HG03439 (cell line): ENCODE measurements around the gene NCKIPSD.

Experiments used
- ATAC-seq: cut with Tn5 transposase; IDR thresholded peaks from one replicate; pipeline ENCODE4 v1.9.1; 2021; ENCODE audit warnings: mild to moderate bottlenecking, moderate library complexity; ENCODE audit not compliant: unreplicated experiment

NCKIPSD gene

DNA sequence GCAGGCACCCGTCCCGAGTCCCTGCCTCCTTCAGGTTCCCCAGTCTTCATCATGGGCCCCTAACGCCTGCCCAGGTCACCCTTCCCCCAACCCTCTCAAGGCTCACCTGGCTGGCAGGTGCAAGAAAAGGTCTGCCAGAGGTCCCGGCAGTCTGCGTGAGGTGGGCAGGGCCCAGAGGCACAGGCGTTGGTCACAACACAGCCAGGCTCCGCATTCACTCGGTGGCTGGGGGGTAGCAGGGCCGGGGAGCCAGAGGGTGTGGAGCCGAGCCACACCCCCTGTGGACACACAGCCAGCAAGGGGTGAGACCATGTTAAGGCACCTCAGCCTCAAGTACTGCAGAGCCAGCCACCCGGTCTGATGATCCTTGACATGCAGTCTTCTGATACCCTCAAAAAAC is 33.9 kb downstream of the NCKIPSD start:
- ATAC-seq = no peak

DNA sequence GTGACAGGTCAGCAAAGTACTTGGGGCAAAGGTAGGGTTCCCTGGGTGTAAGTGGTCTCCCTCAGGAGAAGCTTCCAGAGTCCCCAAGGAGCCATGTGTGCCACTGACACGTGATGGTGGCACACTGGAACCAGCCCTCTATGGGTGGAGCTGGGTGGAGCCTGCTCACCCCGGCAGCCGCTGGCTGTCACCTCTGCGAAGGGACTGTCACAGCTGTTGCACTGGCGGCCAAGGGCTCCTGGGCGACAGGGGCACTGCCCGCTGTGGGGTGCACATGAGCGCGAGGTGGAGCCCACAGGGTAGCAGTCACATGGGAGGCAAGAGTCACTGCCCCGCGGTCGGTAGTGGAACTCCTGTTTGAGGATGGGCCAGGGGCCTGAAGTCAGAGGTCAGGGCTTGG is 35.0 kb downstream of the NCKIPSD start:
- no peak for ATAC-seq

DNA sequence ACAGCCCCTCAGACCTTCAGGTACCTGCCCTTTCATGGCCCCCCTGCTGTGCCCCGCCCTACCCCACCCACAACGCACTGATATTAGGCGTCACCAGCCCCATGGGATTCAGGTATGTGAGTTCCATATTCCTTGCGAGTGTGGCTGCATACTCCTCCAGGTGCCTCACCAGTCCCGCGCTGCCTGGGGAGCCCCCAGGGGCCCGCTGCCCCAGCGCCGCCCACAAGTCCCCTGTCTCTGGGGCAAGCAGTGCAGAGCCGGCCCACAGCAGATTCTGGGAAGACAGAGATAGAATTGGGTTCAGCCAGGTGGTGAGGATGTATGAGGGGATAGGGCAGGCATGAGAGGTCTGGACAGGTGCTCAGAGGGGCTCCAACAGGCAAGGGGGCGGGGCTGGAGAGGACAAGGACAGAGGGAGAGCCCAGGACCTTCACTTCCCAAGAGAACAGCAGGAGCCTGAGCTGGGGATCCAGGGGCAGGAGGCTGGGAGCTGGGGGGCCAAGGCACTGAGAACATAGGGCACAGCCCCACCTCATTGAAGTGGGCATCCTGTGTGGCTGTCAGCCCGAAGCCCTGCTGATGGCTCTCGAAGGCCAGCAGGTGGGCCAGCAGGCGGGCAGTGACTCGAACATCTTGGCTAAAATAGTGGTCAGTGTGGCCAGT is 37.4 kb downstream of the NCKIPSD start:
- ATAC-seq = no peak

DNA sequence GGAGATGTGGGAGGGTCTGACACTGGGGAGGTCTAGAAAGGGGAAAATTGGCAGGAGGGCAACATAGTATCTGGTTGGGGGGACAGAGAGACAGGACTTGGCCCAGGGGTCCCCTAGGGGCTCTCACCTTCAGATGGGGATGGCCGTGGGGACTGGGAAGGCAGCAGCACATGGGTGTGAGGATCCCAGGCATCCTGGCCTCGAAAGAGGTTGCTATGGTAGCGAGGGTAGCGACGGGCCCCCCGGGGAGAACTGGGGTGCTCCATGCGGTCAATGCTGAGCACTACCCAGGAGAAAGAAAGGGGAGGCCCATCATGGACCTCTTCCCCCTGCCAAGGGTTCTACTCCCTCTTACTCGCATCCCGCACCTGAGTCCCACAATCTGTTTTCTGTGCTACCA is 38.0 kb downstream of the NCKIPSD start:
- no peak for ATAC-seq

DNA sequence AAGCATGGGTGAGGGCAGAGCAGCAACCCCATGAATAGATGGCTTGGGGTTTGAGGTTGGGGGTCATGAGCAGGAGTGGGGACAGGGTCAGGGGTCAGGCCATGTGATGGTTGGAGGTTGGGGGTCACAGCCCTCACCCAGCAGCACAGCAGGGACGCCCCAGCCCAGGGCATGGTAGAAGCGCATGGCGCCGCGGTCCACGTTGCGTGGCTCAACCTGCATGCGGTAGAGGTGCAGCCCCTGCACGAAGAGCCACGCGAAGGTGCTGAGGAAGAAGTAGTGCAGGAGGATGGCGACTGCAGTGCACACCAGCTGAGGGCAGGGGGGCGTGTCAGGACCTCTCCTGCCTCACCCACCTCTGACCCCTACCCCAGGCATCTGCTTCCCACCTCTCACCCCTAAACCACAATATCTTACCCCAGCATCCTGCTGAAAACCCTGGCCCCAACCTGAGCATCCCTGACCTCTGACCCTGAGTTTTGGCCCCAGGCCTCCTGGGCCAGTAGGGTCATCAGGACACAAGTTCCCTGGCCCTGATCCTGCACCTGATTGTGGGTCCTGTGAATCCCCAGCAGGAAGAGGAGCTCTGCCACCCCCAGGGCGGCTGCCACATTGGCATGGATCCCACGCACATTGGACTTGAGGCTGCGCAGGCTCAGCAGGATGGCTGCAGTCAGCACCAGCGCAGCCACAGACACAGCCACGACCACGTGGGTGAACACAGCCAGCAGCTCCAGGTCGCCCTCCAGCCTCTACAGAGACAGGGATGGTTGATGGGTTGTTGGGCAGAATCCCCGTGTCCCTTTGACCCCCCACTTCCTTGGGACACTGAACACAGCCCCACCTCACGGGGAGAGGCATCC is 40.6 kb downstream of the NCKIPSD start:
- ATAC-seq = no peak

DNA sequence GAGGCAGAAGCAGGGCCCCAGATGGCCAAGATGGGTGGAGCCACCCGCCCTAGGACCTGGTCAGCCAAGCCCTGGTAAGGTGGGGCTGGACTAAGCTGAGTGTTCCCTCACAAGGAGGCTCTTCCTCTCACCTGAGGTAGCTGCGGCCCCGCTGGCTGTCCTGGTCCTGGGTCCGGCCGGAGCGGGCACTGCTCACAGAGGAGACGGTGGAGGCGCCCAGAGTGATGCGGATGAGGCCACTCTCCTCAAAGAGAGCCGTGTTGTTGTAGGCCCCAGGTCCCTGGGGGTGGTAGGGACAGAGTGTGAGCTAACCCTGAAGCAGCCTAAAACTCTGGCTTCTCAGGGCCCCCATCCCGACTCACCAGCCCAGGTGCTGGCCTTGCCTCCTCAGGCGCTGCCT is 43.1 kb downstream of the NCKIPSD start:
- no peak for ATAC-seq

DNA sequence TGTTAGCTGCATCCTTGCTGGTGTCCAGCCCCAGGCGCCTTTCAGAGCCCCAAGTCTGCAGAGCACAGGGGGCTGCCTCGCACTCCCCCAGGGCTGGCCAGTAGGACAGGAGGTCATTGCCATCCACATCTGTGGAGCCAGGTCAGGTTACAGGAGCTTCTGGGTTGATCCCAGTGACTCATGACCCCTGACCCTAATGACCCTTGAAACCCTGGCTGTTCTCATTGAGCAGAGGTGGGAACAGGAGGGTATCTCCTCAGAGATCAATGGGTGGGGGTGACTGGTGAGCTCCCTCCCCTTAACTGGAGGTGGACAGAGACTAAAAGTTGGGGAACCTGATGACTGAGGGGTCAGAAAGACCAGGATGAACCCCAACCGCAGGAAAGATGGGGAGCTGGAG is 44.3 kb downstream of the NCKIPSD start:
- no peak for ATAC-seq

DNA sequence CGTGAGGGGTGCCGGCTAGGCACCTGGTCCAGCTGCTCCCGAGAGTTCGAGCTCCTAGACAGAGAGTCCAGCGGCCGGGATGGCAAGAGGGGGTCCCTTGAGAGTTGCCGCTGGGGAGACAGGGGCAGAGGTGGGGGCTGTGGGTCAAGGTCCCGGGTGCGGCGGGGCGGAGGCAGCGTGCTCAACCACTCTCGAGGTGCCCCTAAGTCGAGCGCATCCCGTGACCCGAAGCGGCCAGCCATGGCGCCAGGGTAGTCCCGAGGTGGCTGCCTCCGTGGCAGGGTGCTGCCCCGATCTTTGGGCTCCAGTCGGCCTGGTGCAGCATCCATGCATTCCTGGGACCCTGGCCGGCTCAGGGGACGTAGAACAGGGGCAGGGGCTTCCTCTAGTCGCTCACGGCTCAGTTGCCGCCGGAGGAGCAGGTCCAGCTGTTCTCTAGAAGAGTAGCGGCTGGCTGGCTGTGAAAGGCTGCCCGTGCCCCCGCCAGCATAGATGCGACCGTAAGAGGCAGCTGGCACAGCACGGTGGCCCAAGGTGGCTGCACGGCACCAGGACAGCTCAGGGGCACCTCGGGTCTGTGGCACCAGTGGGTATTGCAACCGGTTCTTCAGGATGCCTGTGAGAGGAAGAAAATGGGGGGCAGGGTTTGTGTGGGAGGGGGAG is 45.6 kb downstream of the NCKIPSD start:
- ATAC-seq = no peak

DNA sequence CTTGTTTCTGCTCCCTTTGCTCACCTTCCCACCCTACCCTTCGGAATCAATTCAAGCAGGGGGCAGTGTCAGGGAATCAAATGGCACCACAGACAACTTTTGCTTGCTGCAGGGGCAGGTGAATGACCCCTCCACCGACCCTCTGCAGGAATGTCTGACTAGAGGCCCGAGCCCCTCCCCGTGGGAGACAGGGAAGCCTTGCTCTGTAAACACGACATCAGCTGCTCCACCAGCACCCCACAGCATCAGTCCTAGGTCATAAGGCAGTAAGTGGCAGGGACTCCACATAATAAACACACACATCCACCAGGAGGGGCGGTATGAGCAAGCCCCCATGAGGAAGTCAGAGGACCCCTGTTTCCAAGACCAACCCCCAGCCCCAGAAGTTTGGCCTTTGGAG is 48.4 kb downstream of the NCKIPSD start:
- ATAC-seq = no peak

DNA sequence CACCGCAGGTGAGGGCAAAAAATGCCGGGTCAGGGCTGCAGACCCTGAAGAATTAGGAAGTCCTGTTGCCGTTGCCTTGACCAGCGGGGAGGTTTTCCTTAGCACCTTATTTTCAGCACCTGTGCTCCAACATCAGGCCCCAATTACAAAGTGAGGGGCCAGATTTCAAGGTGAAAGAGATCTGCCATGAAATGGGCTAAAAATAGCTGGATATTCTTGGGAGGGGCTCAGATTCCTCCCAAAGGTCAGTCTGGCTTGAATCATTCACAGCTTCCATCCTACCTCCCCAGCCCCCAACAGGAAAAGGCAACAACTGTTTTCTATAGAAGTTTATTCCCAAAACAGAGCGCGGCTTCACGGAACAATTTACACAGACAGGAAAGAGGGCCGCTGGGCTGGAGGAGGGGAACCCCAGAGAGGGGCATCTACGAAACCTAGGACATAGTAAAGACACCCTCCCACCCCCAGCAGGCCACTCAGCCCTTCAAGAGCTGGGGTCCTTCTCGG is 49.5 kb downstream of the NCKIPSD start:
- ATAC-seq = no peak

DNA sequence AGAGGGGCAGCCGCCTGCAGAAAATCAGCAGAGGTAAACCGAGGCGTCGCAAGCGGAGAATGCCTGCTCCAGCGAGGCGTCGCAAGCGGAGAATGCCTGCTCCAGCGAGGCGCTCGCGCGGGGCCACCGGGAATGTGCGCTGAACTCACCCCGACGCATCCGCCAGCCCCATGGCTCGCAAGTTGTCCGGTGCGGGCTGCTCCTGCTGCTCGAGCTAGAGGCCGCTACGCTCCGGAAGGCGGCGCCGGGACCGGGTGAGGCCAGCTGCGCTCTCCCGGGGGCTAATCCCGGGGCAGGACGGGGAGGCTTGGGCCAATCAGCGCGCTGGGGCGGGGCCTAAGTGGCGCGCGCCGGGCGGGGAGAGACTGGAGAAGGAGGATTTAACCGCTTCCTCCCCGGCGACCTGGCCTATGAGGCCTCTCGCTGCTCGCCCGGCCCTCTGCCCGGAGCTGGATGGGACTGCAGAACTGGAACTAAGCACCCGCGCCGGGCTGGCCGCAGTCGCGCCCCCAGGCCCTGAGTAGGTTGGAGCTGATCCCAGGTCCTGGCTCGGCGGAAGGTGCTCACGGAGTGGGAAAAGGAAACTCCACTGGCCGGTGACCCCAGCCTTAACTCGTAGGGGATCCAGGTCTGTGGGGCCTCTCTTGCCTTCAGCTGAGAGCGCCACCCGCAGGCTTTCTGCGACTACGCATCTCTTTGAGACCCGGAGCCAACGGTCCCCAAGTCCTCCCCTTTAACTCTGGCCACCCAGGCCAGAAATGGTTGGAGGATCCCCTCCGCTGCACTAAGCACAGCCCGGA is 50.3 kb downstream of the NCKIPSD start, which contains the start of gene SLC26A6:
Gene SLC26A6, minus strand, starts transcription at position 240 of the 800 bp plus-strand sequence. Its CDS starts 68 bp downstream, at position 172.
- ATAC-seq = peak; percentile 83

DNA sequence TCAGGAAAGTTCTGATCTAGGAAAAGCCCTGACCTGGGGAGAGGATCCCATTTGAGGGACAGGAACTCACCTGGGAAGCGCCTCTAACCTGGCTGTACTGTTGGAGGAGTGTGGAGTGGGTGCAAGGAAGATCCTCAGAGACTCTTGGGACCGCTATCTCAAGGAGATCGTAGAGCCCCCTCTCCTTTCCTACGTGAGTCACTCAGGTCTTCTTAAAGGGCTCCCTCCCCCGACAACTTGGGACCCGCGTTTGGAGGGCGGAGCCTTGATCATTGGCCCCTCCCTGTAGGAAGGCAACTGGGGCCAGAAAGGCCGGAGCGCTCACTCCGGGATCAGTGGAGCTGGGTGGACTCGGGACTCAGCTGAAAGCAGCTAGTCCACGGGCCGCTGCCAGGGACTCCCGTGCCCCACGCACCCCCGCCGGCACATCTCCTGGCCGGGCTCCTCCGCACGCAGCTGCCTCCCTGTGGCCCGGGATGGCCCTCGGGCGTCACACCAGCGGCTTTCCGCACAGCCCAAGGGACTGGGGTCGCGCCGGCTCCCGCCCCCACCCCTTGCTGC is 51.0 kb downstream of the NCKIPSD start:
- no peak for ATAC-seq

DNA sequence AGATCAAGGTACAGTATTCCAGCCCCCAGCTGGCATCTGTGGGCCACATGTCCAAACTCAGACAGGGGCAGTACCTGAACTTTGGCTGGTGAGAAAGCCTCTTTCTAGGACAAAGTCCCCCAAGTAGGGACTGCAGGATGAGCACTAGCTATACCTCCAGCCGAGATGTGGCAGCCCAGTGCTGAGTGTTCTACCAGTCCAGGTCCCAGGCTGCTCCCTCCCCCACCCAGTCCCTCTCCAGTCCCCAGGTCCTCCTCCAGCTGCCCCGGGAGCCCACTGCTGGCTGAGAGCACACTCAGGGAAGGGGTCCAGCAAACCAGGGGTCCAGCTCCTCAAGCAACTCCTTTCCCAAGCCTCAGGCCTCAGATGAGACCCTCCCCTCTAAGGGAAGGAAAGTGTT is 52.0 kb downstream of the NCKIPSD start:
- no peak for ATAC-seq

DNA sequence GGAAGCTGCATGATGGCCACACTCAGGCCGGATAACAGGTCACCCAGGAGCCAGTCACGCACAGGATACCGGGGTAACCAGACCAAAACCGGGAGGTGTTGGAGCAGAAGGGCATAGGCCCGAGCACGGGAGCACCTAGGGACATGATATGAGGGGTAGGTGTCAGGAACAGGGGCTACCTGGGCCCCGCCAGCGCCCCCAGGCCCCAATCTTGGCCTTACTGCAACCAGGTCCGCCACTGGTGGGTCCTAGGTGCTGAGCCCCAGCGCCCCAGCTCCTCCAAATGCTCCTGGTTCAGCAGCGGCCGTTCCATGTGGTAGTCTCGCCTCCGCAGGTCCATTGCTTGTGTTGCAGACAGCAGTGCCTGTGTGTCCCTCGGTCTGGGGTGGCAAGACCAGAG is 52.5 kb downstream of the NCKIPSD start:
- no peak for ATAC-seq

DNA sequence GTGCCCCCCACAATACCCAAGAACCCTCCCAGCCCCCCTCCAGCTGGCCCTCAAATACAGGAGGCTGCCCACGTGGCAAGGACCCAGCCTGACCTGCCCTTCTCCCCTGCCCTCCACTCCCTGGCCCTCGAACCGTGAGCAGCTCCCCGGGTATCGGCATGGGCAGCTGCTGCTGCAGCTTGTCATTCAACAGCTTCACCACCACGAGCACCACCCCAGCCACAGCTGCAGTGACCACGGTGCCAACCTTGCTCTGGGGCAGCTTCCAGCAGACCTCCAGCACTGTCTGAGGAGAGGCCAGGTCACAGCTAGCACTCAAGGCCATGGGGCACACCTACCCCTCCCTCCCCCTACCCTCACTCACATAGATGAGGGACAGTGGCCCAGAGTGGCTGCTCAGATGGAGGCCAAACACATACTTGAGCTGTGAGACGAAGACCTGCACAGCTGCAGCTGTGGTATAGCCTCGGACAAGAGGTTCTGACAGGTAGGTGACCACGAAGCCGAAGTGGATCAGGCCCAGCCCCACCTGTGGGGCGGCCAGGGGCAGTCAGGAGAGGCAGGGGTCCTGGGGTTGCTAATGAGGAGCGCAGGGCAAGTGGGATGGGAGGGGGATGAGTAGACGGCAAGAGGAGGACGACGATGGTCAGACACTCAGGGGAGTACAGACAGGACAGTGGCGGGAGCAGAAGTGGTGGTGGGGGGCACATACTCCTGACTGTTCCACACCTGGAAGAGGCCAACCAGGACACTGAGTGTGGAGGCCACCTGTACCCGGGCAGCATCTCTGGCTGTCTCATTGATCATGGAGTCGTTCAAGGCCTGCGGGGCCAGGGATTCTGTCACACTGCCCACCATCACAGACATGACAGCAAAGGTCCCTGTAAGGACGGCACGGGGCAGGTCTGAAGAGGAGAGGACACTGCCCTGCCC is 53.9 kb downstream of the NCKIPSD start:
- ATAC-seq = no peak

DNA sequence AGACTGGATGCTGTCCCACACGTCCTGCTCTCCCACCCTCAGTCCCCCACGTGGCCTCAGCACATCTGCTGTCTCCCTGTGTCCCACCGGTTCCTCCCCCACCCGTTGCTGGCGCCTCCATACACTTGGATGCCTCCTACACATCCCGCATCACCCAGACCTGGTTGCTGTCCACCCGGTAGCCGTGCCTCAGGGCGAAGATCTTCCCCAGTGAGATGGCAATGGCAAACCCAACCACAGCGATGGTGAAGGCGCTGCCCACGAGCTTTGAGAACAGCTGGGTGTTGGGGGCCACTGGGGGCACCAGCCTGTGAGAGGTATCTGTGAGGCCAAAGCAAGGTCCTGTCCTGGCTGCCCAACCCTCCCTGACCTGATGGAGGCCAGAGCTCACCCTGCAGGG is 54.9 kb downstream of the NCKIPSD start:
- ATAC-seq = no peak

DNA sequence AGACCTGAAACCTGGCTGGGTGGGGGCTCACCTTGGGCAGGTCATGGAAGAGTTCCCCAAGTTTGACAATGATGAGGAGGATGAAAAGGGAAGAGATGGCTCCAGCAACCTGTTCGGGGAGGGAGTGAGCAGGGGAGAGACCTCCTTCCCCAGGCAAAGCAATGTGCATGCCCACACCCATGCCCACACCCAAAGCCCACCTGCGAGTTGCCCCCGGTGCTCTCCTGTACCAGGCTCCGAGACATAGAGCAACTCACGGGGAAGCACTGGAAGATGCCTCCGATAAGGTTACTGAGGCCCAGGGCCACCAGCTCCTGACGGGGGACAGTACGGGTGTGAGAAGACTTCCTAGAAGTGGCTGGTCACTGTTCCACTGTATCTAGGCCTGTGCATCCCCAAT is 55.3 kb downstream of the NCKIPSD start:
- ATAC-seq = no peak

DNA sequence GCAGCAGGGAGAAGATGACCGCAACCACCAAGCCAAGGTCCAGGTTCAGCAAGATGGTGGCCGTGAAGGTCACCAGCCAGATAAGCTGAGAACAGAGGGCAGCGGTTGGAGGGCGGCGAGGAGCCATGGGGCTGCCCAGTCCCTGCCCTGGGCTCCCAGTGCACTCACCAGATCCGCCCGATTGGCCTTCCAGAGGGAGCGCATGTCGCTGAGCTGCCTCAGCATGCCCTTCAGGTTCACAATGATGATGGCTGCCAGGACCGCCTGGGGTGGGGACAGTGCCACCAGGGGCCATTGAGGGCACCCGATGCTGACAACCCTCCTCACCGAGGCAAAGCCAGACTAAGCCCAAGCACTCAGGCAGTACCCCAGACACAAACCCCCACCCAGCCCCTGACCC is 55.8 kb downstream of the NCKIPSD start:
- ATAC-seq = no peak

DNA sequence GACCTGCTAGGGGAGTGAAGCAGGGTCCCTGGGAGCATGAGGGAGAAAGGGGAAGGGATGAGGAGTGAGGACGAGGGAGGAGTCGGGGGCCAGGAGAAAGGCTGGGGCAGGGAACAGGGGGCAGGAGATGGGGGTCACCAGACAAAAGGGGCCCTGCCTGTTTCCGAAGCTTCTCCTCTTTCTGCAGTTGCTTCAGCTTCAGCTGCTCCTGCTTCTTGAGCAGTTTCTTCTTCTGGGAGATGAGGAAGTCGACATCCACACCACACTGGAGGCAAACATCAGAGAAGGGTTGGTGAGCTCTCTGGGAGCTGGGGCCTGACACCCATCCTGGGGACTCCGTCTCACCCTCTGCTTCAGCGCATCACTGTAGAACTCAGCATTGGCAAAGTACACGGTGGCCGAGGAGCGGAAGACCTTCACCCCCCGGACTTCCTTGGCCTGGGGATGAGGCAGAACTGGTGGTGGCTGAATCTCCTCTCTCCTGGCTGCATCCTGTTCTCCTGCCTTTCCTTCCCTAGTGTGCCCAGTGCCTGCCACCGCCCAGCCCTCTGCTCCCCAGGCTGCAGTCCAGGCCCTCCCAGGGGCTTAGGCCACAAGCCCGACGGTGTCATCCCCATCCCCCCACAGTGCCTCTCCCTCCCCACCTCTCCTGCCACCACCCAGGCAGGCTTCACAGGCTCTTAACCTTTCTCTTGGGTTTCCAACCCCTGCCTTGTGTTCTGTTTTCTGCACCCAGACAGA is 57.3 kb downstream of the NCKIPSD start:
- ATAC-seq = no peak
